IPS-18c (cell line): Measurements from ENCODE around the gene SEMA4D.

ENCODE experiments used
- H3K4me3 ChIP-seq: 2 replicates; pipeline ENCODE4 v1.7.0; 2013; ENCODE audit warnings: low read depth, mild to moderate bottlenecking, low read length, moderate library complexity; ENCODE audit not compliant: insufficient read depth
- H3K9me3 ChIP-seq: one replicate; pipeline ENCODE4 v1.6.1; 2013; ENCODE audit warnings: mild to moderate bottlenecking, low read length, moderate library complexity; ENCODE audit not compliant: control insufficient read depth, insufficient read depth

The SEMA4D gene

GRCh38 chr9:89404074-89404473 is 93.8 kb downstream of the SEMA4D start:
- no peaks in the 10 kb centered on the region for H3K9me3 ChIP-seq
- H3K4me3 ChIP-seq = no peak overlapping the region

GRCh38 chr9:89402695-89403427 is 95.1 kb downstream of the SEMA4D start:
- H3K9me3 ChIP-seq = no peaks in the 10 kb centered on the region

GRCh38 chr9:89400403-89401116 is 97.4 kb downstream of the SEMA4D start:
- no peak overlapping the region for H3K4me3 ChIP-seq
- H3K9me3 ChIP-seq = no peaks in the 10 kb centered on the region

More at GRCh38 chr9:89402695-89403427, 95.1 kb downstream of the SEMA4D start:
- no peak overlapping the region for H3K4me3 ChIP-seq

- Histone ChIP-seq H3K4me3 (no peak overlapping the region), H3K9me3 (no peaks in the 10 kb centered on the region)
Measured at GRCh38 chr9:89398621-89399020, 99.3 kb downstream of the SEMA4D start.

- H3K9me3 ChIP-seq = no peaks in the 10 kb centered on the region
- H3K4me3 ChIP-seq = no peak overlapping the region
Measured at GRCh38 chr9:89397471-89397870, 100.4 kb downstream of the SEMA4D start.

- H3K9me3 ChIP-seq = no peaks in the 10 kb centered on the region
- no peak overlapping the region for H3K4me3 ChIP-seq
Measured at GRCh38 chr9:89395931-89396710, 101.8 kb downstream of the SEMA4D start.

- Histone ChIP-seq H3K9me3 (no peaks in the 10 kb centered on the region), H3K4me3 (no peak overlapping the region)
Measured at GRCh38 chr9:89394412-89394811, 103.5 kb downstream of the SEMA4D start.

GRCh38 chr9:89391585-89391984 is 106.3 kb downstream of the SEMA4D start:
- Histone ChIP-seq H3K4me3 (no peak overlapping the region), H3K9me3 (no peaks in the 10 kb centered on the region)

- no peaks in the 10 kb centered on the region for H3K9me3 ChIP-seq
Measured at GRCh38 chr9:89390578-89391116, 107.3 kb downstream of the SEMA4D start.

GRCh38 chr9:89390068-89390555 is 107.8 kb downstream of the SEMA4D start:
- Histone ChIP-seq H3K9me3 (no peaks in the 10 kb centered on the region), H3K4me3 (no peak overlapping the region)

More at GRCh38 chr9:89390578-89391116, 107.3 kb downstream of the SEMA4D start:
- H3K4me3 ChIP-seq = no peak overlapping the region

- H3K9me3 ChIP-seq = no peaks in the 10 kb centered on the region
- no peak overlapping the region for H3K4me3 ChIP-seq
Measured at GRCh38 chr9:89388868-89389177, 109.1 kb downstream of the SEMA4D start.

- H3K4me3 ChIP-seq = no peak overlapping the region
- H3K9me3 ChIP-seq = no peaks in the 10 kb centered on the region
Measured at GRCh38 chr9:89388084-89388867, 109.6 kb downstream of the SEMA4D start.

GRCh38 chr9:89387197-89387849 is 110.6 kb downstream of the SEMA4D start:
- no peak overlapping the region for H3K4me3 ChIP-seq
- peaks cover 2% of the 10 kb centered on the region for H3K9me3 ChIP-seq

- Histone ChIP-seq H3K9me3 (peaks cover 2% of the 10 kb centered on the region), H3K4me3 (no peak overlapping the region)
Measured at GRCh38 chr9:89386797-89387196, 111.1 kb downstream of the SEMA4D start.

GRCh38 chr9:89386206-89386605 is 111.7 kb downstream of the SEMA4D start:
- Histone ChIP-seq H3K4me3 (no peak overlapping the region), H3K9me3 (peaks cover 2% of the 10 kb centered on the region)

GRCh38 chr9:89384783-89385182 is 113.1 kb downstream of the SEMA4D start:
- Histone ChIP-seq H3K9me3 (peaks cover 2% of the 10 kb centered on the region), H3K4me3 (no peak overlapping the region)
